DOHH2 (cell line): ENCODE measurements around the gene CBFA2T3.
A peak's percentile ranks its signal among the peaks of the same experiment; 100 is the strongest.

ENCODE experiments used
- H3F3A ChIP-seq: fragments of 200-600 bp; sonication (generic), shearing (Covaris generic); 2 replicates; pipeline ENCODE4 v1.6.0; 2016; ENCODE audit warnings: antibody characterized with exemption, mild to moderate bottlenecking; ENCODE audit not compliant: control insufficient read depth, insufficient read depth
- H3K27ac ChIP-seq: fragments of 200-600 bp; sonication (generic); 2 replicates; pipeline ENCODE4 v1.5.1; 2014; ENCODE audit warnings: low read depth, mild to moderate bottlenecking, low read length, moderate library complexity
- H3K27me3 ChIP-seq: fragments of 200-600 bp; sonication (generic); 2 replicates; pipeline ENCODE4 v1.6.1; 2014; ENCODE audit warnings: mild to moderate bottlenecking, low read length, mixed read lengths; ENCODE audit not compliant: control insufficient read depth
- H3K36me3 ChIP-seq: fragments of 200-600 bp; sonication (generic); 2 replicates; pipeline ENCODE4 v1.6.1; 2014; ENCODE audit warnings: mild to moderate bottlenecking, low read length, moderate library complexity, mixed read lengths; ENCODE audit not compliant: control insufficient read depth
- H3K4me1 ChIP-seq: fragments of 200-600 bp; sonication (generic); 2 replicates; pipeline ENCODE4 v1.6.1; 2014; ENCODE audit warnings: mild to moderate bottlenecking, low read length, mixed read lengths; ENCODE audit not compliant: control insufficient read depth
- H3K4me2 ChIP-seq: fragments of 200-600 bp; sonication (generic); 2 replicates; pipeline ENCODE4 v1.6.0; 2014; ENCODE audit warnings: mild to moderate bottlenecking, low read length, moderate library complexity
- H3K4me3 ChIP-seq: fragments of 200-600 bp; sonication (generic); 2 replicates; pipeline ENCODE4 v1.5.1; 2014; ENCODE audit warnings: mild to moderate bottlenecking, low read length, mixed read lengths
- H3K79me2 ChIP-seq: fragments of 200-600 bp; sonication (generic); 2 replicates; pipeline ENCODE4 v1.6.1; 2014; ENCODE audit warnings: mild to moderate bottlenecking, low read length, mixed read lengths; ENCODE audit not compliant: control insufficient read depth
- H3K9me2 ChIP-seq: fragments of 200-600 bp; sonication (generic); replicated peaks from 2 replicates; pipeline ENCODE4 v1.6.1; 2014; ENCODE audit warnings: mild to moderate bottlenecking, low read length, mixed read lengths; ENCODE audit not compliant: control insufficient read depth
- H3K9me3 ChIP-seq: fragments of 200-600 bp; sonication (generic); 2 replicates; pipeline ENCODE4 v1.6.1; 2014; ENCODE audit warnings: antibody characterized with exemption, low read length, mixed read lengths; ENCODE audit not compliant: control insufficient read depth, insufficient read depth
- H4K20me1 ChIP-seq: fragments of 200-600 bp; sonication (generic); 2 replicates; pipeline ENCODE4 v1.6.0; 2014; ENCODE audit warnings: low read depth, mild to moderate bottlenecking, antibody characterized with exemption, low read length, moderate library complexity; ENCODE audit not compliant: control insufficient read depth, insufficient read depth
- CTCF ChIP-seq: fragments of 200-600 bp; sonication (generic); IDR thresholded peaks from one replicate; pipeline ENCODE4 v1.5.1; 2014; ENCODE audit warnings: antibody characterized with exemption, mild to moderate bottlenecking, low read depth, low read length; ENCODE audit not compliant: poor library complexity, severe bottlenecking
- EZH2phosphoT487 ChIP-seq: fragments of 200-600 bp; sonication (generic); IDR thresholded peaks from 2 replicates; pipeline ENCODE4 v1.6.1; 2017; ENCODE audit warnings: borderline replicate concordance, mild to moderate bottlenecking, antibody characterized with exemption, low read length, moderate library complexity, mixed read lengths

CBFA2T3 gene

DNA sequence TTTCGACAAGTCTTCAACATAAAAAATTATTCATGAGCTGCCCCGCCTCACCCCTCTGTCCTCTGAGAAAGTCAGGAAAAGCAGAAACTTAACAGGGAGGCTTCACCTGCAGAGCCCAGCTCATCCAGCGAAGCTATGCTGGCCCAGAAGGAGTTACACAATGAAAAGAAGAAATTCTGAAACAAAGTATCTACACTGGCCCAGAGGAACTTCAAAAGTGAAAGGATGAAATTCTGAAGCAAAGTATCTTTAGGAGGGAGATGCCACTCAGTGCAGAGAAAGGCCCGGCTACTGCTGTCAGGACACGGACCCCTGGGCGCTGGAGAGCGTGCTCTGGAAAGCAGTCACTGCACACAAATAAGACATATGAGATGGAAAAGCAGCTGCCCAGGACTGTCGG, 121.8 kb downstream of the CBFA2T3 start:
- TF ChIP-seq CTCF (no peak), EZH2phosphoT487 (no peak)
- peaks cover 14% of the 10 kb centered on the region for H3K36me3 ChIP-seq
- no peaks in the 10 kb centered on the region for H3K27me3 ChIP-seq
- no peak overlapping the region for H3K27ac ChIP-seq
- no peaks in the 10 kb centered on the region for H3K9me3 ChIP-seq
- peaks cover 14% of the 10 kb centered on the region for H3K79me2 ChIP-seq
- H3K9me2 ChIP-seq = no peaks in the 10 kb centered on the region
- no peaks in the 10 kb centered on the region for H4K20me1 ChIP-seq
- peaks cover 7% of the 10 kb centered on the region for H3F3A ChIP-seq
- 0 out of 2 replicates have a peak overlapping the region, but pooled peaks have one; percentile 2 for H3K4me2 ChIP-seq
- H3K4me1 ChIP-seq = peaks cover 30% of the 10 kb centered on the region
- H3K4me3 ChIP-seq = no peak overlapping the region

- Histone ChIP-seq H3F3A (peaks cover 7% of the 10 kb centered on the region), H3K4me3 (no peak overlapping the region), H3K79me2 (peaks cover 14% of the 10 kb centered on the region), H3K4me2 (0 out of 2 replicates have a peak overlapping the region, but pooled peaks have one; percentile 2), H3K4me1 (peaks cover 28% of the 10 kb centered on the region), H3K9me3 (no peaks in the 10 kb centered on the region), H4K20me1 (no peaks in the 10 kb centered on the region), H3K27ac (no peak overlapping the region), H3K27me3 (no peaks in the 10 kb centered on the region), H3K36me3 (peaks cover 7% of the 10 kb centered on the region; the same call in 1 of the 2 replicates), H3K9me2 (no peaks in the 10 kb centered on the region)
- TF ChIP-seq EZH2phosphoT487 (no peak), CTCF (no peak)
Observed at GRCh38 chr16:88854306-88855111, 122.5 kb downstream of the CBFA2T3 start.

GRCh38 chr16:88853325-88853941, 123.6 kb downstream of the CBFA2T3 start:
- Histone ChIP-seq H3K4me2 (no peak overlapping the region), H3K27ac (no peak overlapping the region), H3K36me3 (no peaks in the 10 kb centered on the region), H3K9me3 (no peaks in the 10 kb centered on the region), H3K4me1 (peaks cover 23% of the 10 kb centered on the region), H3K9me2 (no peaks in the 10 kb centered on the region), H3K4me3 (no peak overlapping the region), H3K27me3 (no peaks in the 10 kb centered on the region), H3F3A (peaks cover 7% of the 10 kb centered on the region), H4K20me1 (no peaks in the 10 kb centered on the region), H3K79me2 (peaks cover 12% of the 10 kb centered on the region)
- no peak for TF ChIP-seq CTCF
